LNCaP clone FGC (cell line): ENCODE data around the gene MANF.

ENCODE experiments used
- DNase-seq: peaks from one replicate; pipeline ENCODE4 v3.0.0-alpha.2; 2011; ENCODE audit warnings: low read depth
- H3K4me3 ChIP-seq: 2 replicates; pipeline ENCODE4 v1.5.1; 2011; ENCODE audit warnings: mild to moderate bottlenecking, low read depth, low read length, control low read depth
- CTCF ChIP-seq: IDR thresholded peaks from 2 replicates; pipeline ENCODE4 v1.5.1; 2012; ENCODE audit warnings: mild to moderate bottlenecking; ENCODE audit not compliant: control insufficient read depth, insufficient read depth; ENCODE audit errors: extremely low read depth

Gene MANF

GRCh38 chr3:51393564-51393963 is 8.5 kb downstream of the MANF start:
- no peak for TF ChIP-seq CTCF
- DNase-seq, result no peak
- H3K4me3 ChIP-seq, result no peak overlapping the region

DNA sequence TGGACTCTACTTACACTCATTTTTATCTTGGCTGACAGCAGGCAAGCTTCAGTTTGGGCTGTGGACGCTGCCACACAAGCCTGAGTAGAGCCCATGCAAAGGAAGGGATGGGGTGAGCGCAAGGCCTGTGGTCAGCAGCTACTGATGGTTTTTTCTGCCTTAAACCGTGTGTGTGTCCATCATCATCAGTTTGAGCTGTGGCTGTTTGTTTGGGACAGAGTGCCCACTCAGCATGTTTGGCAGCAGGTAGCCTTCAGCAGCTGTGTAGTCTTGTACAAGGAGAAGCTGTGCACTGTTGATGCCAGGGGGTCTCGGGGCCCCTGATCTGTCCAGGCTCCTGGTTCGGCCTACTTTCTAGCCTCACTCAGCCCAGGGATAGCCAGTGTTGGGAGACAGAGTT is 9.4 kb downstream of the MANF start:
- no peak for DNase-seq
- no peak overlapping the region for H3K4me3 ChIP-seq
- TF ChIP-seq CTCF, result no peak

DNA sequence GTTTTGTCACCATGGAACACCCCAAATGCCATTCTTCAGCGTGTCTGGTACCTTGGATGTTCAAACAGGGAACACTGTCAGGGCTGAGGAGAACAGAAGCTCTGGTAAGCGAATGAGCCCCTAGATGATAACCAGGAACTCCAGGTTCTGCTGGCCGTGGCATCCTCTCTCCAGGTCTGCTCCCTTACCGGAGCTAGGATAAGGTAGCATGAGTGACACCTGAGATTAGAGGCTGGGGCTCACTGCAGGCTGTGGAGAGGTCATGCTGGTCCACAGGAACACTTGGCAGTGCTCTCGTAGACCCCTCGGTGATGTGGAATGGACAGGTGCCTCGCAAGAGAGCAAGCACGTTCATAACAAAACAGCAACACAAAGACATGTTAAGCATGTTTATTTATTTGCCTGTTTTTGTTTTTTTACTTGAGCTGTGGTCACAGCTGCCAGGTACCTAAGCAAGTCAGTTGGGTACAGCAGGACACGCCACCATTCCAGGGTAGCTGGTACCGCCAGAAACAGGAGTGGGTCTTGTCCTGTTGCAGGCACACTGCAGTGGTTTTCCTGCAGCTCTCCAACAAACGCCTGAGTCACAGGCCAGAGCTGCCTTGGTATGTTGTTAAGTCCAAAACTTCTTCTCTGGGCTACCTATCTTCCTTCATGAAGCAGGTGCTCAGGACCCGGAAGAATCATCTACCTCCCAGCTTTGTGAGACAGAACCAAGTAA is 10.6 kb downstream of the MANF start:
- TF ChIP-seq CTCF, result no peak

DNA sequence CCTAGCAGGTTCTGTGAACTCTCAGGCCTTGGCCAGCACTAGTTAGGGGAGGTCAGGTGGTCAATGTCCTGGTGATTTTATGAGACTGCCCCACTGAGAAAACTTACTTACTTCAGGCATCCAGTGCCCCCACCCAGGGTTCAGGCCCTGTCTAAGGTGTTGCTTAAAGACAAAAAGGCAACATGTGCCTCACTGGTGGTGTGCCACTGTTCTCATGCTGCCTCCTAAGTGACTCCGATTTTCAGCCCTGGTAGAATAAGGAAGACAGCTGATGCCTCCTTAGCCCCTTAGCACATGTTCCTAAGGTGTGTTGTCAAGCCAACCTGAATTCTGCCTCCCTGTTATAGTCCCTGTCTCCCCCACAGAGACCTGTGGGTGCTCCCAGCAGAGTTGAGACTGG is 11.3 kb downstream of the MANF start:
- no peak for DNase-seq
- no peak for TF ChIP-seq CTCF

More for the DNA sequence above, 10.6 kb downstream of the MANF start:
- no peak for DNase-seq
- no peak overlapping the region for H3K4me3 ChIP-seq

DNA sequence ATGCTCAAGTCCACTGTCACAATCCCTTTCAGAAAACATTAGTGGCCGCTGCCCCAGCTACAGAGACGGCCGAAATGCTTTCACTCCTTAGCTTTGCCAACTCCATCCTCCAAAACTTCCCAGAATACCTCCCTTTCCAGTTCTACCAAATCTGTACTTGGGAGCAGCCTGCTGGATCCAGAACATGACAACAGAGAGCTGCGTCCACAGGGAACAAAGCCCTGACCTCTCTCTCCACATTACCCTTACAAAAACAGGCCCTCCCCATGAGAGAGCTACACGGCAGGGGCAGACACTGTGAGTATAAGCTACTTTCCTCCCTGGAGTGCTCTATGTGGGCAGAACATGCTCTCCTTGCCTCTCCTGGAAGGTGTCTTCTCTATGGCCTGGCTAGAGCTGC is 12.3 kb downstream of the MANF start:
- no peak for DNase-seq
- no peak for TF ChIP-seq CTCF
- no peak overlapping the region for H3K4me3 ChIP-seq

More for the DNA sequence above, 11.3 kb downstream of the MANF start:
- H3K4me3 ChIP-seq, result no peak overlapping the region

GRCh38 chr3:51398595-51399310 is 13.7 kb downstream of the MANF start:
- TF ChIP-seq CTCF, result no peak
- no peak overlapping the region for H3K4me3 ChIP-seq
- no peak for DNase-seq
